Measurements from ENCODE around the gene CTBP1.

The CTBP1 gene

GRCh38 chr4:1279253-1279652 is 30.3 kb upstream of the CTBP1 start:
- no peak for DNase-seq

- DNase-seq = no peak
Observed at GRCh38 chr4:1277667-1278665, 29.0 kb upstream of the CTBP1 start.

DNA sequence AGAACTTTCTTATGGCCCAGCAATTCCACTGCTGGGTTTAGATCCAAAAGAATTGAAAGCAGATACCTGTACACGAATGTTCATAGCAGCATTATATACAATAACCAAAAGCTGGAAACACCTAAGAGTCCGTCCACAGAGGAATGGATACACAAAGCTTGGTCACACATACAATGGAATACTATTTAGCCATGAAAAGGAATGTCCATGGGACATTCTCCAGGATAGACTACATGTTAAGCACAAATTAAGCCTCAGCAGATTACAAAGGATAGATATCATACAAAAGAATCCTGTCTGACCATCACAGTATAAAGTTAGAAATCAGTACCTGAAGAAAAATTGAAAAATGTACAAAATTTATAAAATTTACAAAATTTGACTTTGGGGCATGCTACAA is 28.1 kb upstream of the CTBP1 start:
- DNase-seq = no peak

DNA sequence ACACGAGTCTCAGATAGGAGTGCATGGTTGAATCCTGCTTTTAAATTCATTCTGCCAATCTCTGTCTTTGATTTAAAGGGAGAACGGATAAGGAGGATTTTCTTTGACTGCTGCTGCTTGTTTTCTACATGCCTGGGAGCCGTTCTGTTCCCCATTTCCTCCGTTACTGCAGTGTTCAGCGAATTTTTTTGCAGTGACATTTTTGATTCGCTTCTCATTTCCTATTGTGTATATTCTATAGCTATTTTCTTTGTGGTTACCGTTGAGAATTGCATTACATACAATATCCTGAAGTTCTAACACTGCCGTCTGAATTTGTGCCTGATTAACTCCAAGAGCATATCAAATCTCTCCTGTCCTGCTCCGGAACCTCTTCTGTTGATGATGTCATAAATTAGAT is 25.9 kb upstream of the CTBP1 start:
- no peak for DNase-seq

DNA sequence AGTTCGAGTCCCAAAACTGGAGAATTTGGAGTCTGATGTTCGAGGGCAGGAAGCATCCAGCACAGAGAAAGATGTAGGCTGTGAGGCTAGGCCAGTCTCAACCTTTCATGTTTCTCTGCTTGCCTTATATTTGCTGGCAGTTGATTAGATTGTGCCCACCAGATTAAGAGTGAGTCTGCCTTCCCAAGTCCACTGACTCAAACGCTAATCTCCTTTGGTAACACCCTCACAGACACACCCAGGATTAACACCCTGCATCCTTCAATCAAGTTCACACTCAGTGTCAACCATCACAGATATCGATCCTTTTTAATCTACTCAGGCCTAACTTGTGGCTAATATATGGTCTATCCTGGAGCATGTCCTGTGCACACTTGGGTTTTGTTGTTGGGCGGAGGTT is 22.8 kb upstream of the CTBP1 start:
- no peak for DNase-seq

DNA sequence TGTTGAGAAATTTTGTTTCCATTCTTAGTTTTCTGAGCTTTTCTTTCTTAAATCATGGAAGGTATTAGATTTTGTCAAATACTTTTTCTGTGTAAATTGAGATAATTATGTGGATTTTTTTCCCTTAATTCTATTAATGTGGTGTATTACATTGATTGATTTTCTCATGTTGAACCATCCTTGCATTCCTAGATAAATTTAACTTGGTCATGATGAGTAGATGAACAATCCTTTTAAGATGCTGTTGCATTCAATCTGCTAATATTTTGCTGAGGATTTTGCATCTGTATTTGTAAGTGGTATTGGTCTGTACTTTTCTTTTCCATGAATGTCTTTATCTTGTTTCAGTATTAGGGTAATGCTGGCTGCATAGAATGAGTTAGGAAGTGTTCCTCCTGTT is 20.3 kb upstream of the CTBP1 start:
- no peak for DNase-seq

GRCh38 chr4:1266881-1267763 is 18.2 kb upstream of the CTBP1 start:
- no peak for DNase-seq

DNA sequence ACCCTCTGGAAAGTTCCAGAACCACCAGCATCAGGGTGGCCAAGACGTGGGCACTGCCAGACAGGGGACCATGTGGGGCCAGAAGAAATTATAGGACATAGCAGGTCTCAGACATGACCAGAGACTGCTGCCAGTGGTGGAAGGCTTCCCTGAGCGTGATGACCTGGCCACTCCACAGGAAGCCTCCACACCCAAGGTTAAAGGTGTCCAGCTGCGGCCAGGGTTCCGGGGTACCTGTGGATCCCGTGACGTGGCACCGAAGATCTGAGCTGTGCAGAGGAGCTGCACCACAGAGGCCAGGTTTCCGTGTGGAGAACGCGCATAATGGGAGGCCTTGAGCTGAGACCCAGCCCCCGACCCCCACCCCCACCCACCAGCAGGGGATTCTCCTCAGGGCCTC is 16.4 kb upstream of the CTBP1 start:
- no peak for DNase-seq

DNA sequence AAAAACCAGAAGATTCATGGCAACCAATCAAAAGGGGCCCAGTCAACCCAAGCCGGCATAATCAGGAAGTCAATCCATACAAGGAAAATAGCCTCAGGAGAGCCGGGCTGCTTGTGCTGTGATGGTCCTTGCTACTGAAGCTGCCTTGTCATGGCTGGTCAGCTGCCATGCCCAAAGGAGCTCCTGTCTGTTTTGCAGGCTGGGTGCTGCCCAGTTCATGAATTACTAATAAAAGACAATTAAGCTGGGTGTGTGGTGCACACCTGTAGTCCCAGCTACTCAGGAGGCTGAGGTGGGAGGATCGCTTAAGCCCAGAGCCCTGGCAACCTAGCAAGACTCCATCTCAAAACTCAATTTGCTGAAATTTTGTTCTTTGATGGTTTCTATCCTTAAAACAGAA is 16.0 kb upstream of the CTBP1 start:
- DNase-seq = no peak

GRCh38 chr4:1261107-1261928 is 12.4 kb upstream of the CTBP1 start:
- DNase-seq = no peak

- no peak for DNase-seq
Observed at GRCh38 chr4:1260418-1261106, 11.6 kb upstream of the CTBP1 start.

DNA sequence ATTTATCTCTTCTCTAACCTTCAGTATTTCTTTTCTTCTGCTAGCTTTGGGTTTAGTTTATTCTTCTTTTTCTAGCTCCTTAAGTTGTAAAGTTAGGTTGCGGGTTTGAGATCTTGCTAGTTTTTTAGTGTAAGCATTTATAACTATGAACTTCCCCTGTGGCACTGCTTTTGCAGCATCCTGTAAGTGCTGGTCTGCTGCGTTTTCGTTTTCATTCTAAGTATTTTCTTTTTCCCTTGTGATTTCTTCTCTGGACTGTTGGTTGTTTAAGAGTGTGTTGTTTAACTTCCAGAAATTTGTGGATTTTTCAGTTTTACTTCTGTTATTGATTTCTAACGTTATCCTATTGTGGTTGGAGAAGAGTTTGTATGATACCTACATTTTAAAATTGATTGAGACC is 11.0 kb upstream of the CTBP1 start:
- no peak for DNase-seq

DNA sequence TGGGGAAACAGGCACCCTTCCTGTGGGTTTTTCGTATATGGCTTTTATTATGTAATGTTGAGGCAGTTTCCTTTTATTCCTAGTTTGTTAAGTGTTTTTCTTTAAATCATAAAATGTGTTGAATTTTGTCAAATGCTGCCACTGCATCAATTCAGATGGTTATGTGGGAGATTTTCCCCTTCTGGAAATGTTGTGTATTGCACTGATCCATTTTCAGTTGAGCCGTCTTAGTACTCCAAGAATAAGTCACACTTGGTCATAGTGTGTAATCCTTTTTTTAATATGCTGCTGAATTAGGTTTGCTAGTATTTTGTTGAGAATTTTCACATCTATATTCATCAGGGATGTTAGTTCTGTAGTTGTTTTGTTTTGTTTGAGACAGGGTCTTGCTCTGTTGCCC is 9.5 kb upstream of the CTBP1 start:
- no peak for DNase-seq

GRCh38 chr4:1255699-1256098 is 6.8 kb upstream of the CTBP1 start:
- DNase-seq = no peak

DNA sequence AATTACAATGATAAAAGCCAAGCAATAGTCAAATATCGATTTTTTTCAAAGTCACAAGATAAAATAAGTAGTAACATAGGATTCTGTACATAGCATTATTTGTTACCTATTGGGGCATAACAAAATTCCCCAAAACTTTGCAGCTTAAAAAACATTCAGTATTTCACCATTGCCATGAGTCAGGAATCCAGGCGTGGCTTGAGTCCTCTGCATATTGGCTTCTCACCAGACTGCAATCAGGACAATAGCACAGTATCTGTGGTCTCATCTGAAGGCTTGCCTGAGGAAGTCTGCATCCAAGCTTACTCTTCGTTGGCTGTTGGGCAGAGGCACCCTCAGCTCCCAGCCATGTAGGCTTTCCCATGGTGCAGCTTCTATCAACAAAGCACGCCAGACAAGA is 6.2 kb upstream of the CTBP1 start:
- DNase-seq = no peak

DNA sequence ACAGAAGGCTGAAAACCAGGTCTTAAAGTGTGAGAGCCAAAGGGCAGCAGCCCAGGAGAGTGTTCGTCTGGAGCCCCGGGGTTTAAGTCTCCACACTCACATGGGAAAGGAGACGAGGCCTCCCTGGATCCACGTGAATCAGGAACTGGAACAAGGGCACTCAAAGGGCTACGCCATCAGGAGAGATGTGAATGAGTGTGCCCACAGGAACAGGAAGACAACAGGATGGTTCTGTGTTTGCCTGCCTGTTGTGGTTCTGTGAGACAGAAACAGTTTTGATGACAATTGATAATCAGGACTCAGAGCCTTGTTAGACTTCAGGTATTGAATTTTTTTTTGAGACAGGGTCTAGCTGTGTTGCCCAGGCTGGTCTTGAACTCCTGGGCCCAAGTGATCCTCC is 4.9 kb upstream of the CTBP1 start:
- no peak for DNase-seq

GRCh38 chr4:1252928-1253492 is 4.1 kb upstream of the CTBP1 start:
- no peak for DNase-seq

DNA sequence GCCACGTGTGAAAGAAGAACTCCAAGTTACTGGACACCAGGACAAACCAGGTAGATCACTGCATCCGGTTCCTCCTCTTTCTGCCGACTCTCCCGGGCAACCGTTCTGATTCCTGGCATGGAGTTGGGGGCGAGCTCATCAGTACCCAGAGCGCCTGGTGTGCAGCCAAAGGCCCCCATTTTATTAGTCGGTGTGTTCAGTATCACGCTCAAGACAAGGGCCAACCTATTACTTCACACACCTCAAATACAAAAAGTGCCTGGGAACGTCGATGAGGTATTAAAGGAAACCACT is 2.8 kb upstream of the CTBP1 start:
- DNase-seq = no peak

DNA sequence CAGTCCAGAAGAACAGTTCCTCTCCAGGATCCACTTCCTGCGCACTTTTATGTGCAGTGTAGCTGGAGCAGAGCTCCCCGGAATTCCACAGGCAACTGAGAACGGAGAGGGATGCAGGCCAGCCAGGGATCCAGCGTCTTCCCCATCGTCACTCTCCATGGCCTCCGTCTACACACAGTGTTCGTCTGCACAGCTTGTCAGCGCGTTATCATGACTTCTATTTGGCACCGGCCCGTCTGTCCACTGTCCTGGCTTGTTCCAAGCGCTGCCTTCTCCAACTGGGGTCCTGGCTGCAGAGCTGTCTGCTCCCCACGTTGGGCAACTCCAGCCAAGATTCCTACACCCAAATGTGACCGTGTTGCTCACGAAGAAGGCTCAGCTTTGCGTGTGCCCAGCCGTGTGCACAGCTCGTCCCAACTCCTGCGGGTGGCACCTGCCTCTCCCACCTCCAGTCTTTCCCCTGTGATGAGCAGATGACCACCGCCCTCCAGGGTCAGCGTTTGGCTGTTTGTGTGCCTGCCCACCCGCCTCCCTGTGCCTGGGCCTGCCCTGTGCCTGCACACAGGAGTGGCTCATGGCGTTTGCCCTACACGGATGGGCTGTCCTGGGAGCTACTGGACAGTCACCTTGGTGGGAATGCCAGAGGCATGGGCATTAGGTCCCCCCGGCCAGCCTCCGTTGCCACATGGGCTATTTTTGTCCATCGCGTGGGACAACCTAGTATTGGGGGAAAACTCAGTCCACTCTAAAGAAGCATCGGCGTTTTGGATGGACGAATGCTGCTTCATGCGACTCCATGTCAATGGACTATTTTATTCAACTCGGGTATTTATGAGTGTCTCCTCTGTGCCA is 2.2 kb upstream of the CTBP1 start:
- DNase-seq = no peak

DNA sequence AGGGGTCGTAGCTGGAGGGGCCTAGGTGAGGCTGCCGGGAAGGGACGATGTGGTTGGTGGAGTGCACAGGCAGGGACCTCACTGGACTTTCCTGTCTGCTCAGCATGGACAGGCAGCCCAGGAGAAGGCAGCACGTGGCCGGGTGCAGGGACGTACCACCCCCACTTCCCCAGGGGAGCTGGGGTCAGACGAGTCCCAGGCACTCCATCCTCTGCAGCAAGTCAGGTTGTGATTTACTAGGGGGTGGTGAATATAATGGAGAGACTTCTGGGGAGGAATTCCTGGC is 1.5 kb upstream of the CTBP1 start:
- no peak for DNase-seq

DNA sequence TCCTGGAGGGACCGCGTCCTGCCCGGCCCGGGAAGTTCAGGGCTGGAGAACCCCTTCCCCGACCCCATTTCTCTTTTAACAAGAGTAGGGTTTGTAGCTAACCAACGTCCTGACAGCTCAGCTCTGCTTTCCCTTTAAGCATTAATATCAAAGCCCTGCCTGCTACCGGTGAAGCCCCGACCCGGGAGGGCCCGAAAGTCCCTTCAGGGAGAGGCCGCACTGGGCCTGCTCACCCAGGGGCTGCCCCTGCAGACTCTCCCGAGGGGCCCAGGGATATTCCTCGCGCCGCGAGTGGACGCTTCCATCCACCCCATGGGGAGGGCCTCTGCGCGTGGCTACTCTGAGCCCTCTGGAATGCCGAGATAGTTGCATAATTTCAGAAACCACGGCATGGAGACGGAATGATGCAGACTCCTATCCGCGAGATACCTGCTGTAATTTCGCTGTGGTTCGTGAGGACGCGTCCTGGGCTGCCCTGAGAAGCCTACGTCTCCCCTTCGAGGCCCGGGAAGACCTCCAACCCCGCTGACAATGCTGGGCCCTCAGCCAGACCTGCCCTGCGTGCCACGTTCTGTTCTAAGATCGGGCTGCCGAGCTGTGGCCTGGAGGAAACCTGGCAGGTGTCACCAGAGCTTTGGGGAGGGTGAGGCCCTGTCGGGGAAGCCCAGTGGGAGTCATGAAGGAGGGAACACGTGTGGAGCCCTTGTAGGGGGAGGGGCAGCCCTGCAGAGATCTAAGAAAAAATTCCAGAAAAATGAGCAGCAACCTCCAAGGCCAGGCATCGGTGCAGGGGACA is 999 bp upstream of the CTBP1 start:
- DNase-seq = no peak

All from NCI-H1092 (cell line).